Aorta (tissue), 5 donors: ENCODE results near the gene CATSPER1. TPM values are rescaled to one million over a fixed set of nuclear protein-coding genes. Genes with fewer than 3 reads are reported as not detected.

Experiments
- ATAC-seq: fragments of 200-7000 bp; cut with Tn5 transposase; one replicate; pipeline ENCODE4 v1.9.1; 2022; ENCODE audit warnings: moderate library complexity; ENCODE audit not compliant: low FRiP score
- DNase-seq, 2 donors: peaks; one replicate each; pipeline ENCODE4 v3.0.0-alpha.2; 2020
- H3K27ac ChIP-seq, 2 donors: one replicate each; pipeline ENCODE4 v1.5.1; 2013; ENCODE audit warnings: low read length in 2 of 2, mild to moderate bottlenecking in 2 of 2, moderate library complexity in 2 of 2, control low read depth in 1 of 2, inconsistent platforms in 1 of 2, low read depth in 1 of 2
- H3K27me3 ChIP-seq, 2 donors: one replicate each; pipeline ENCODE4 v1.6.1; 2013; ENCODE audit warnings: control low read depth in 1 of 2, low read length in 1 of 2, mild to moderate bottlenecking in 1 of 2, moderate library complexity in 1 of 2; ENCODE audit not compliant: insufficient read depth in 2 of 2, control insufficient read depth in 1 of 2
- H3K36me3 ChIP-seq, 2 donors: one replicate each; pipeline ENCODE4 v1.6.1; 2013; ENCODE audit warnings: control low read depth in 1 of 2, low read length in 1 of 2, mild to moderate bottlenecking in 1 of 2; ENCODE audit not compliant: insufficient read depth in 2 of 2, control insufficient read depth in 1 of 2
- H3K4me1 ChIP-seq, 2 donors: one replicate each; pipeline ENCODE4 v1.6.1; 2013; ENCODE audit warnings: low read length in 2 of 2, control low read depth in 1 of 2, mild to moderate bottlenecking in 1 of 2, moderate library complexity in 1 of 2; ENCODE audit not compliant: insufficient read depth in 2 of 2, control insufficient read depth in 1 of 2
- H3K4me3 ChIP-seq, 2 donors: one replicate each; pipeline ENCODE4 v1.5.1; 2013; ENCODE audit warnings: low read length in 2 of 2, control low read depth in 1 of 2, mild to moderate bottlenecking in 1 of 2
- H3K9me3 ChIP-seq: one replicate; pipeline ENCODE4 v1.6.1; 2013; ENCODE audit warnings: mild to moderate bottlenecking, low read length; ENCODE audit not compliant: control insufficient read depth
- WGBS, 2 donors: extraction: QIAGEN DNeasy Blood & Tissue Kit; methylation state at CpG; one replicate each; pipeline ENCODE4 v1.1.7; 2013; 5-methylcytosine and 5-hydroxymethylcytosine counted together
- intact Hi-C, 2 donors: fragments of 100-400 bp; cut with DNase I; formaldehyde crosslinking; loops; one replicate each; pipeline versions ENCODE4 v1.14.2 to v1.15.0; 2022
- polyA plus RNA-seq, 2 donors: library from polyadenylated mRNA; stranded (reverse); fragments of 200-250 nt; gene quantifications; one replicate each; pipeline ENCODE4 v1.2.3, GENCODE V29; 2013
- total RNA-seq, 2 donors: library from RNA; stranded (reverse); fragmentation: NEBNext Ultra II Directional; extraction: Animal tissue kit (Norgen Biotek cat#: 25700); gene quantifications; one replicate each; pipeline ENCODE4 v1.2.1, GENCODE V29; 2021
- donor health status: healthy with polysubstance abuse.
- donor health status: Bipolar disorder and iron deficiency.
- donor health status: DM: no; HTN: no; CAD: no.
- donor health status: DM: no; HTN: no; CAD: no.
- donor health status: DM: yes; HTN: yes; CAD: no.

The CATSPER1 gene
- total and polyA plus RNA-seq, 4 donors = 0.10 to 1.2 (median 1.0) TPM; not detected in 1

GRCh38 chr11:65983589-65983987 is 42.7 kb downstream of the CATSPER1 start:
- H3K4me1 ChIP-seq = no peaks in the 10 kb centered on the region

GRCh38 chr11:65982824-65983588 is 43.3 kb downstream of the CATSPER1 start:
- Histone ChIP-seq H3K27me3 (no peaks in the 10 kb centered on the region), H3K4me3 (no peak overlapping the region), H3K9me3 (no peaks in the 10 kb centered on the region), H3K4me1 (no peaks in the 10 kb centered on the region), H3K27ac (no peak overlapping the region), H3K36me3 (peaks cover 0 to 2% of the 10 kb centered on the region in 2 donors)
- WGBS, 2 donors = 72 to 76% methylated on average over 21 to 22 of the region's 22 CpGs
- intact Hi-C loops = loop anchor here in 1 of 2 donors (10.0 kb wide), 1 partner anchor 278 kb away; no protein-coding TSS in a partner anchor
- DNase-seq (peak in 1 of 2 donors; percentile 20), ATAC-seq (no peak)

More at GRCh38 chr11:65983589-65983987, 42.7 kb downstream of the CATSPER1 start:
- Histone ChIP-seq H3K27ac (no peak overlapping the region), H3K4me3 (no peak overlapping the region), H3K9me3 (no peaks in the 10 kb centered on the region), H3K36me3 (no peaks in the 10 kb centered on the region), H3K27me3 (no peaks in the 10 kb centered on the region)
- DNase-seq = peak in 1 of 2 donors; percentile 9
- intact Hi-C loops = loop anchor here in 1 of 2 donors (10.0 kb wide), 1 partner anchor 279 kb away; no protein-coding TSS in a partner anchor
- no peak for ATAC-seq
- 76 to 77% methylated on average over 5 of the region's 5 CpGs for WGBS, 2 donors

GRCh38 chr11:65981972-65982823 is 44.1 kb downstream of the CATSPER1 start:
- H3K27me3 ChIP-seq = no peaks in the 10 kb centered on the region
- H3K27ac ChIP-seq = no peak overlapping the region
- H3K4me1 ChIP-seq = no peaks in the 10 kb centered on the region
- intact Hi-C loops = loop anchor here in 1 of 2 donors (10.0 kb wide), 1 partner anchor 277 kb away; no protein-coding TSS in a partner anchor
- no peaks in the 10 kb centered on the region for H3K9me3 ChIP-seq
- 68 to 74% methylated on average over 16 of the region's 16 CpGs for WGBS, 2 donors
- no peak overlapping the region for H3K4me3 ChIP-seq
- DNase-seq (peak in 1 of 2 donors; percentile 22), ATAC-seq (no peak)
- peaks cover 3 to 7% of the 10 kb centered on the region in 2 donors for H3K36me3 ChIP-seq

GRCh38 chr11:65981101-65981740 is 45.1 kb downstream of the CATSPER1 start:
- Histone ChIP-seq H3K36me3 (peaks cover 3 to 7% of the 10 kb centered on the region in 2 donors), H3K9me3 (no peaks in the 10 kb centered on the region), H3K27ac (no peak overlapping the region), H3K4me1 (no peaks in the 10 kb centered on the region), H3K4me3 (no peak overlapping the region), H3K27me3 (no peaks in the 10 kb centered on the region)
- intact Hi-C loops = loop anchor here in 1 of 2 donors (10.0 kb wide), 1 partner anchor 276 kb away; no protein-coding TSS in a partner anchor
- peak in 1 of 2 donors; percentile 35 for DNase-seq
- ATAC-seq = no peak
- 73 to 75% methylated on average over 12 of the region's 12 CpGs for WGBS, 2 donors

GRCh38 chr11:65979261-65979759 is 47.0 kb downstream of the CATSPER1 start:
- H3K27me3 ChIP-seq = no peaks in the 10 kb centered on the region
- peaks cover 3 to 9% of the 10 kb centered on the region in 2 donors for H3K36me3 ChIP-seq
- WGBS, 2 donors = 81 to 83% methylated on average over 10 of the region's 10 CpGs
- no peaks in the 10 kb centered on the region for H3K4me1 ChIP-seq
- H3K4me3 ChIP-seq = no peak overlapping the region
- H3K27ac ChIP-seq = no peak overlapping the region
- no peak for DNase-seq
- intact Hi-C loops = no loop called here
- H3K9me3 ChIP-seq = no peaks in the 10 kb centered on the region
- peak; percentile 9 for ATAC-seq

GRCh38 chr11:65978391-65979238 is 47.7 kb downstream of the CATSPER1 start:
- Histone ChIP-seq H3K9me3 (no peaks in the 10 kb centered on the region), H3K36me3 (peaks cover 3 to 9% of the 10 kb centered on the region in 2 donors), H3K4me1 (no peaks in the 10 kb centered on the region), H3K27ac (no peak overlapping the region), H3K27me3 (no peaks in the 10 kb centered on the region), H3K4me3 (no peak overlapping the region)
- intact Hi-C loops = no loop called here
- WGBS, 2 donors = 91% methylated on average over 33 to 34 of the region's 34 CpGs
- DNase-seq = no peak
- no peak for ATAC-seq

GRCh38 chr11:65977621-65978390 is 48.5 kb downstream of the CATSPER1 start:
- H3K9me3 ChIP-seq = no peaks in the 10 kb centered on the region
- 86 to 89% methylated on average over 27 to 29 of the region's 29 CpGs for WGBS, 2 donors
- no peak overlapping the region for H3K27ac ChIP-seq
- no peak for DNase-seq
- peak; percentile 2 for ATAC-seq
- H3K27me3 ChIP-seq = no peaks in the 10 kb centered on the region
- H3K4me1 ChIP-seq = no peaks in the 10 kb centered on the region
- H3K4me3 ChIP-seq = no peak overlapping the region
- peaks cover 3 to 9% of the 10 kb centered on the region in 2 donors for H3K36me3 ChIP-seq
- intact Hi-C loops = no loop called here
